GM21619 (cell line): ENCODE results near the gene ORAI3.

ENCODE experiments used
- ATAC-seq: cut with Tn5 transposase; IDR thresholded peaks from one replicate; pipeline ENCODE4 v1.9.1; 2021; ENCODE audit not compliant: unreplicated experiment

The ORAI3 gene

GRCh38 chr16:30987581-30988190 is 38.8 kb downstream of the ORAI3 start:
- no peak for ATAC-seq

GRCh38 chr16:30989469-30990047 is 40.7 kb downstream of the ORAI3 start:
- ATAC-seq = no peak

DNA sequence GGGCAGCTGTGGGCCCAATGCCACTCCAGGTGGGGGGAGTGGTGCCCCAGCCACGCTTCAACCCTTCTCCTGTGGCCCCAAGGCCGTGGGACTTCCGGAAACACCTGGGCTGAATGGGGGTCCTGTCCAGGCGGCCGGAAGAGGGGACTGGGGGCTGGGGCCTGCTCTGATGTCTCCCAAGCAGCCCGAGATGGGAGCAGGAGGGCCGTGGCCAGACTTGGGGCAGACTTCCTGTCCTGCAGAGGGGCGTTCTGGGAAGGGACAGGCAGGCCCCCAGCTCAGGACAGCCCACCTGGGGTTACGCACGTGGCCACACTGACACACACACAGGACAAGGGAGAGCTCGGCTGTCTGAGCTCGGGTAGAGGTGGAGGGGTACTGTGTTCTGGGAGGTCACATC is 41.2 kb downstream of the ORAI3 start:
- no peak for ATAC-seq

DNA sequence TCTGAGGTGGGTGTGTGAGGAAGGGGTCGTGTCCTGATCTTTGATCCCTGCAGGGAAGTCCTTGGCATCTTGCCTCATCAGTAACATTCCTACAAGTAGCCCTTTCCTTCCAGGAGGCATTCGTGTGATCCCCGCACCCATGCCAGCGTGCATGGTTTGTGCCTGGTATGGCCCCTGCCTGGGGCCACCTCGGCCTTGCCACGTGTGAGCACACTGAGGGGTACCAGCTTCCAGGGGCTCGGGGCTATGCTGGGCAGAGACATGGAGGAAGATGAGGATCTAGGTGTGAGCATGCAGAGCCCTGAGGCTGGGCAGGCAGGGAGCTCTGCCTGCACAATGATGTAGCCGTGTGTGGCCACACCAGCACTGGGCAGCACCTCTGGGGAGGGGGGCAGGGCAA is 42.2 kb downstream of the ORAI3 start:
- no peak for ATAC-seq

DNA sequence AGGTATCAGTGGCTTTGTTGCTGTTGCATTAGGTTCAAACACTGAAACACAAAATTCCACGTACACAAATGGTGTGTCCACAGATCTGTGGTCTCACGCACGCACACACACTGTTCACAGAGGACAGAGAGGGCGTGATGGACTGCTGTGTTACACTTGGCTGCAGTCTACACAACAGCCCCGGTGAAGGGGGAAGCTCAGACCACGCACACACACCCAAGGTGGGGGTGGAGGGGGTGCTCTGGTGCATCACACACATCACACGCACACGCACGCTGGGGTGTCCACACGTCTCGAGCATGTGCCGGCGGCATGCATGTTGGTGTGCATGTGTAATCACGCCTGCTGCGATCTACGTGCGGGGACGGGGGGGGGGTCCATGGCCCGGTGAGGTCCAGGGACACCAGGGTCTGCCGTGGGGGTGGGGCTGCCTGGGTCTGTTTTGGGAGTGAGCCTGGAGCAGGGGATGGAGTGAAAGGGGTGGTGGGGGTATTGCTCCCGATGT is 43.5 kb downstream of the ORAI3 start:
- ATAC-seq = no peak

DNA sequence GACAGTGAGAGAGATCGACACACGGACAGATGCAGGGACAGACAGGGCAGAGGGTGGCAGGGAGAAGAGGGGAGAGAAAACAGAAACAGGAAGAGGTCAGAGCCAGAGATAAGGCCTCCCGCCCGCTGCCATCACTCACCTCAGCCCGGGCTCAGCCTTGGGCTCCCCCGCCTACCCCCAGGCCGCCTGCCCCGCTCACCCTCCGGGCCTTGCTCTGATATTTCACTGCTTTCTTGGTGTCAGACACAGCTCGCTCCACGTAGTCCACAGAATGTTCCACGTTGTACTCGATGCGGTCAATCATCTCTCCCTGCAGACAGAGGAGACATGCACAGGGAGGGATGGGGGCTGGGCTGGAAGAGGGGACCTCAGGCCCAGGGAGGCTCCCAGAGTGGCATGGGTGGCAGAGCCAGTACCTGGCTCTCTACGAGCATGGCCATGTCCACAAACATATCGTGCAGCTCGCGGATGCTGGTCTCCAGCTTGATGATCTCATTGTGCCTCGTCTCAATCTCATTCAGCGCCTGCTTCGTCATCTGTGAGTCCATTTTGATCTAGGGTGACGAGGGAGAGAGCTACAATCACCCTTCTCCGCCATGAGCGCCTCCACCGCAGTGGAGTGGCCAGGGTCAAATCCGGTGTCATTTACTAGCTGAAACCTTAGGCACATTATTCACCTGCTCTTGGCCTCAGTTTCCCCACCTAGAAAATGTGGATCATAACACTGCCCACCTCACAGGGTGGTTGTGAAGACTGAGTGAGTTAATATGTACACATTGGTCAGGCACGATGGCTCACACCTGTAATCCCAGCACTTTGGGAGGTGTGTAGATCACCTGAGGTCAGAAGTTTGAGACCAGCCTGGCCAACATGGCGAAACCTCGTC is 44.3 kb downstream of the ORAI3 start:
- no peak for ATAC-seq

GRCh38 chr16:30995927-30996323 is 47.1 kb downstream of the ORAI3 start:
- ATAC-seq = no peak

DNA sequence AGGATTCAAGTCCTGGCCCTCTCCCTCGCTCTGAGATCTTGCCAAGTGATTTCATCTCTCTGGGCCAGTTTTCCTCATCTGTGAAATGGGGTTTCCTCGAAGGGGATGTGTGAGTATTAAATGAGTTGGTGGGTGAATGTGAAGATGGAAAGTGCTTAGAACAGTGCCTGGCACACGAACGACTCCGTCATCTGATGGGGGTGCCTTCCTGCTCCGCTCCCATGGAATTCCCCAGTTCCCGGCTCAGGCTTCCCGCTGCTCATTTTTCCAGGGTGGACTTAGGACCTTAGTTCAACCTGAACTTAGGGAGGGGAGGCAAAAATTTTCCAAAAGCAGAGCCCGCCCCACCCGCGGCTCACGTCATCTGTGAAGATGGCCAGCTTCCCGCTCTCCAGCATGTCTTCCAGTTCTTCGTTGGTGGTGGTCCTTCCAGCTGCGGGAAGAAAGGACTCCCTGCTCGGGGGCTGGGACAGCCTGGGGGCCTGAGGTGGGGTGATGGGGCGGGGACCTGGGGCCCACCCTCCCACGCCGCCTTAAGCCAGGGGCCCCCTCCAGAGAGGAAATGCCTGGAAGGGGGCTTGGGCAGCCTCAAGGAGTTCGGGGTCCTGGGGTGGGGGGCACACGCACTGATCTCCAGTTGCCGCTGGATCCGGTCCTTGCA is 47.6 kb downstream of the ORAI3 start:
- ATAC-seq = peak; percentile 13

DNA sequence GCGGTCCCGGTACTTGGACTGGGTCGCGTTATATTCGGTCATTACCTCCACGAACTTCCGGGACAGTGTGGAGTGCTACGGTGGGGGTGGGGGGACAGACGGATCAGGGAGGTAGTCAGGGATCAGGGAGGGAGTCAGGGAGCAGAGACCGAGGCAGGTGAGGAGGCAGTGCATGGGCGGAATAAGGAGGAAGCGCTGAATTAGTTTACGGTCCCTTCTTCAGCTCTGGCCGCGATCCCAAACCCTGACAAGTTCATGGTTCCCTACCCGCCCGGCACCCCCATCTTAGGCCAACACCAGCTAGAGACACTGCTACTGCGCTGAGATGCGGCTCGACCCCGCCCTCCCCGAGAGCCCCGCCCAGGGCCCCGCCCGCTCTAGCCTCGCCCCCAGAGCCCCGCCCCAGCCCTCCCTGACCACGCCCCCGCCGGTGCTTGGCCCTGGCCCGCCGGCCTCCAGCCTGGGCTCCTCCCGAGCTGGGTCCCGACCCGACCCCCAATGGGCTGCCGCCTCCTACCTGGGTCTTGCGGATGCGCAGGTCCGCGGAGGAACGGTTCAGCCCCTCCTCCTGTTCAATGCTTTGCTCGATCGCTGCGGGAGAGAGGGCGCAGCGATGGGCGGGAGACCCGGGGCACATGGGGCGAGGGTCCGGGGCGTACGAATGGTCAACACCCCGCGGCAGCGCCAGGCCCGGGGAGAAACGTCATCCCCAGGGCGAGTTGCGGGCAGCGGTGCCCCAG is 48.3 kb downstream of the ORAI3 start:
- peak; percentile 69 for ATAC-seq

- ATAC-seq = no peak
These were observed 49.1 kb downstream of the ORAI3 start for GRCh38 chr16:30997725-30998711.

DNA sequence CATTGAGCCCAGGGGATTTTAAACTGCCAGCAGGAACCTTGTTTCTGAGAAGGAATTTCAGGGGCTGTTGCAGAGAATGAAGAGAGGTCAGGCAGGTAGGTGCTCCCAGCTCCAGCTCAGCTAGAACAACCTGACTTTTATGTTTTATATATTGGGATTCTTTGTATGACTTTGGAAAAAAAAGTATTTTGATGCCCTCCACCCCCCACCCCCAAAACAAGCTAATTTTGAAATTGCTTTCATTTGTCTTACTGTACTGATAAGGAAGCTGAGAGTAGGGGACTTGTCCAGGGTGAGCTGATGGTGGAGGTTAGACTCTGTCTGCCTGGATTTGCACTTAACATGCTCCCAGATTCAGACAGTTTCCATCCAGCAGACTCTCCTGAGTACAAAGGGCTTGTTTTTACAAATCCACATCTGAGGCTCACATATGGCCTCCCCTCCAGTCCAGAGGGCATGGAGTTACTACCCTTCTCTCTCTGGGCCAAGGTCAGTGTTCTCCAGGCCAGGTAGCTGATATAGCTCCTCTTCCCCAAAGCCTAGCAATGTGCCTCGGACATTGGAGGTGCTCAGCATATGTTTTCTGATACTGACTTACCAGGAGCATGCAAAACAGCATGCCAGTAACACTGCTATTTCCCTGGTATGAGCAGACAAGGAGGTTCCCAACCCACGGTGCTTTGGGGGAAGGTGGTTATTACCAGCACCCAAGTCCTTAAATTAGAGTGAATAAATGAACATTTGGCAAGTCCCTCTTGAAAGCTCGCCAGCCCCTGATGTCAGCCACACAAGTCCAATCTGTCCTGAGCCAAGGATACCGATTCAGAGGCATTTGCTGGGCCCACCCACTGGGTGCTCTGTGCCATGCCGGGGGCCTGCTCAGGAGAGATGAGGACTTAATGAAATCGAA is 50.2 kb downstream of the ORAI3 start:
- ATAC-seq = no peak

GRCh38 chr16:31000671-31001382 is 52.0 kb downstream of the ORAI3 start:
- ATAC-seq = no peak

- no peak for ATAC-seq
These were observed 52.8 kb downstream of the ORAI3 start for GRCh38 chr16:31001507-31002249.

GRCh38 chr16:31002250-31002700 is 53.4 kb downstream of the ORAI3 start:
- no peak for ATAC-seq

- no peak for ATAC-seq
These were observed 54.0 kb downstream of the ORAI3 start for GRCh38 chr16:31002862-31003341.

DNA sequence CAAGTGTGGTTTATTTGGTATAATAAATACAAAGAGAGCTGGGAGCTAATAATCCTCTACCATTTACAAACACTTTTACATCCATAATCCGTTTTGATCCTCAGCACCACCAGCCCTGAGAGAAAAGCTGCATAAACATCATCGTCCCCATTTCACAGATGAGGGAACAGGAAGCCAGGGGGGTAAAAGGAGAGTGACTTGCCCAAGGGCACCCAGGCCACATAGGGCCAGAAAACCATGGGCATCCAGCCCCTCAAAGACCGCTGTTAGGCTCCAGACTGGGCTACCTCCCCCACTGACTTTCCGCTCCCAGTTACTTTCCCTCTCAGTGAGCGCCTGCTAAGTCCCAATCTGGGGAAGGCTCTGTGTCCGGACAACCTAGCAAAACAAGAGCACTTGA is 54.9 kb downstream of the ORAI3 start:
- no peak for ATAC-seq
